CD14-positive monocyte (primary cell): ENCODE measurements around the gene MBD5. TPM values are rescaled to one million over a fixed set of nuclear protein-coding genes. Genes with fewer than 3 reads are reported as not detected.

Experiments used
- DNase-seq, 3 donors: peaks; one replicate each; pipeline ENCODE4 v3.0.0-alpha.2; 2011 to 2022
- H2AFZ ChIP-seq: 2 replicates; pipeline ENCODE4 v1.6.0; 2012; ENCODE audit warnings: mild to moderate bottlenecking, low read depth, low read length, inconsistent platforms; ENCODE audit not compliant: insufficient read depth, poor library complexity, severe bottlenecking
- H3K27ac ChIP-seq, 2 donors: 1 replicate in 1 of 2; 2 replicates in 1 of 2; pipeline ENCODE4 v1.5.1; 2012 to 2013; ENCODE audit warnings: low read length in 2 of 2, control low read depth in 1 of 2, inconsistent platforms in 1 of 2, low read depth in 1 of 2, mild to moderate bottlenecking in 1 of 2
- H3K27me3 ChIP-seq, 2 donors: one replicate each; pipeline versions ENCODE4 v1.6.0 to v1.6.1; 2011 to 2013; ENCODE audit warnings: low read length in 2 of 2; ENCODE audit not compliant: control insufficient read depth in 2 of 2, insufficient read depth in 2 of 2
- H3K36me3 ChIP-seq, 2 donors: replicated peaks in 1 of 2; 1 replicate in 1 of 2; 2 replicates in 1 of 2; pipeline versions ENCODE4 v1.5.1 to v1.6.1; 2012 to 2013; ENCODE audit warnings: low read length in 2 of 2, control low read depth in 1 of 2, inconsistent platforms in 1 of 2, mild to moderate bottlenecking in 1 of 2; ENCODE audit not compliant: insufficient read depth in 2 of 2, control insufficient read depth in 1 of 2
- H3K4me1 ChIP-seq, 2 donors: 1 replicate in 1 of 2; 2 replicates in 1 of 2; pipeline versions ENCODE4 v1.5.1 to v1.6.1; 2012 to 2013; ENCODE audit warnings: low read length in 2 of 2, control low read depth in 1 of 2, inconsistent platforms in 1 of 2, mild to moderate bottlenecking in 1 of 2, moderate library complexity in 1 of 2; ENCODE audit not compliant: insufficient read depth in 2 of 2, control insufficient read depth in 1 of 2
- H3K4me2 ChIP-seq: replicated peaks from 2 replicates; pipeline ENCODE3; 2012; ENCODE audit warnings: low read length, moderate library complexity, mild to moderate bottlenecking; ENCODE audit not compliant: poor library complexity, severe bottlenecking; ENCODE audit errors: extremely low read depth
- H3K4me3 ChIP-seq, 3 experiments: fragments of 200-600 bp in 1 of 3; sonication (generic) in 1 of 3; replicated peaks in 1 of 3; 1 replicate in 2 of 3; 2 replicates in 1 of 3; pipeline ENCODE4 v1.5.1; 2011 to 2013; ENCODE audit warnings: low read length in 3 of 3, mild to moderate bottlenecking in 3 of 3, control low read depth in 2 of 3, low read depth in 2 of 3, inconsistent platforms in 1 of 3, moderate library complexity in 1 of 3
- H3K79me2 ChIP-seq: 2 replicates; pipeline ENCODE4 v1.6.0; 2012; ENCODE audit warnings: mild to moderate bottlenecking, control low read depth, inconsistent platforms, low read length, moderate library complexity; ENCODE audit not compliant: insufficient read depth
- H3K9ac ChIP-seq: 2 replicates; pipeline ENCODE4 v1.6.0; 2017; ENCODE audit warnings: low read length, mild to moderate bottlenecking; ENCODE audit not compliant: insufficient read depth, poor library complexity, severe bottlenecking
- H3K9me3 ChIP-seq, 2 donors: replicated peaks in 1 of 2; 1 replicate in 1 of 2; 2 replicates in 1 of 2; pipeline versions ENCODE4 v1.5.1 to v1.6.1; 2012 to 2013; ENCODE audit warnings: low read length in 2 of 2, control low read depth in 1 of 2; ENCODE audit not compliant: control insufficient read depth in 1 of 2, insufficient read depth in 1 of 2
- H4K20me1 ChIP-seq: 2 replicates; pipeline ENCODE4 v1.6.0; 2012; ENCODE audit warnings: mild to moderate bottlenecking, low read length, control low read depth, moderate library complexity; ENCODE audit not compliant: insufficient read depth
- H3K27ac Mint-ChIP-seq, 7 donors: one replicate each; pipeline ENCODE4 v1.8.0; 2020; ENCODE audit warnings: mild to moderate bottlenecking in 7 of 7, mixed read lengths in 7 of 7, moderate library complexity in 6 of 7, inconsistent platforms in 2 of 7
- H3K27me3 Mint-ChIP-seq, 3 donors: one replicate each; pipeline ENCODE4 v1.8.0; 2021 to 2022; ENCODE audit warnings: low read depth in 3 of 3, mild to moderate bottlenecking in 3 of 3, mixed read lengths in 3 of 3, moderate library complexity in 3 of 3, inconsistent platforms in 1 of 3
- H3K36me3 Mint-ChIP-seq, 2 donors: one replicate each; pipeline ENCODE4 v1.8.0; 2020; ENCODE audit warnings: mixed read lengths in 2 of 2, inconsistent platforms in 1 of 2, mild to moderate bottlenecking in 1 of 2
- H3K4me1 Mint-ChIP-seq: one replicate; pipeline ENCODE4 v1.8.0; 2020; ENCODE audit warnings: mild to moderate bottlenecking, mixed read lengths
- H3K4me3 Mint-ChIP-seq, 2 donors: one replicate each; pipeline ENCODE4 v1.8.0; 2020; ENCODE audit warnings: mild to moderate bottlenecking in 2 of 2, mixed read lengths in 2 of 2, moderate library complexity in 1 of 2
- H3K9me3 Mint-ChIP-seq, 7 donors: one replicate each; pipeline ENCODE4 v1.8.0; 2020 to 2022; ENCODE audit warnings: mixed read lengths in 7 of 7, mild to moderate bottlenecking in 6 of 7, moderate library complexity in 6 of 7, inconsistent platforms in 2 of 7
- WGBS: methylation state at CpG from one replicate; pipeline ENCODE4 v1.1.5; 2013; ENCODE audit warnings: missing lambda C conversion rate; ENCODE audit not compliant: insufficient coverage; 5-methylcytosine and 5-hydroxymethylcytosine counted together
- intact Hi-C, 2 donors: fragments of 100-400 bp; cut with micrococcal nuclease; formaldehyde crosslinking; loops; one replicate each; pipeline versions ENCODE4 v1.15.0 to v1.15.1; 2023
- polyA plus RNA-seq, 3 donors: library from polyadenylated mRNA; depleted of rRNA in 1 of 3; unstranded in 2 of 3; stranded (reverse) in 1 of 3; fragments of 300-500 nt in 2 of 3; fragments of >200 nt in 1 of 3; fragmentation: Illumina TruSeq in 2 of 3; gene quantifications; 1 replicate in 2 of 3; 2 replicates in 1 of 3; pipeline ENCODE4 v1.2.3, GENCODE V29; 2012 to 2021
- TF ChIP-seq, protein P1 (sequence below): fragments of 200-600 bp; IDR thresholded peaks from one replicate; pipeline ENCODE4 v1.8.0; 2022; ENCODE audit warnings: antibody characterized with exemption, mild to moderate bottlenecking

Gene MBD5
- polyA plus RNA-seq, 3 donors, result 2.3 to 5.7 (median 3.5) TPM

DNA sequence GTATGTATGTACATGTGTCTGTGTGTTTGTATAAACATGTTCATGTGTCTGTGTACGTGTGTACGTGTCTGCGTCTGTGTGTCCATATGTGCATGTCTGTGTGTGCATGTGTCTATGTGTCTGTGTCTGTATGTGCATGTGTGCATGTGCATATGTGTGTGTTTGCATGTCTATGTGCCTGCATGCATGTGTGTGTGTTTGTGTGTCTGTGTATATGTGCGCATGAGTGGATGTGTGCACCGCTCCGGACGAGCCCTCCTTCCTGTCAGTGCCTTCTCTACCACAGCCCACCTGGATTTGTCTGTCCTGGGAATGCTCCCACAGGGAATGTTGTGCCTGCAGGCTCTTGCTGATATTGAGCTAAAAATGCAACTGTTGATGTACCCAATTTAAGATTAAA lies 510.3 kb downstream of the MBD5 start:
- WGBS, result 100% methylated on average over 3 of the region's 7 CpGs
- Histone ChIP-seq H3K27me3 (no peaks in the 10 kb centered on the region), H3K27ac (no peak overlapping the region), H3K4me1 (peaks cover 11 to 13% of the 10 kb centered on the region in 2 donors), H3K36me3 (no peaks in the 10 kb centered on the region), H4K20me1 (no peaks in the 10 kb centered on the region), H3K79me2 (no peaks in the 10 kb centered on the region), H3K9ac (no peak overlapping the region), H2AFZ (no peak overlapping the region), H3K4me2 (no peak overlapping the region), H3K9me3 (no peaks in the 10 kb centered on the region), H3K4me3 (no peak overlapping the region)
- Mint-ChIP-seq H3K9me3 (no peaks in the 10 kb centered on the region), H3K36me3 (no peaks in the 10 kb centered on the region), H3K27ac (no peak overlapping the region), H3K27me3 (peaks cover 1 to 8% (median 1%) of the 10 kb centered on the region in 3 donors), H3K4me3 (no peak overlapping the region), H3K4me1 (peaks cover 15% of the 10 kb centered on the region)
- DNase-seq, result no peak
- intact Hi-C loops, result no loop called here
- TF ChIP-seq, protein P1, sequence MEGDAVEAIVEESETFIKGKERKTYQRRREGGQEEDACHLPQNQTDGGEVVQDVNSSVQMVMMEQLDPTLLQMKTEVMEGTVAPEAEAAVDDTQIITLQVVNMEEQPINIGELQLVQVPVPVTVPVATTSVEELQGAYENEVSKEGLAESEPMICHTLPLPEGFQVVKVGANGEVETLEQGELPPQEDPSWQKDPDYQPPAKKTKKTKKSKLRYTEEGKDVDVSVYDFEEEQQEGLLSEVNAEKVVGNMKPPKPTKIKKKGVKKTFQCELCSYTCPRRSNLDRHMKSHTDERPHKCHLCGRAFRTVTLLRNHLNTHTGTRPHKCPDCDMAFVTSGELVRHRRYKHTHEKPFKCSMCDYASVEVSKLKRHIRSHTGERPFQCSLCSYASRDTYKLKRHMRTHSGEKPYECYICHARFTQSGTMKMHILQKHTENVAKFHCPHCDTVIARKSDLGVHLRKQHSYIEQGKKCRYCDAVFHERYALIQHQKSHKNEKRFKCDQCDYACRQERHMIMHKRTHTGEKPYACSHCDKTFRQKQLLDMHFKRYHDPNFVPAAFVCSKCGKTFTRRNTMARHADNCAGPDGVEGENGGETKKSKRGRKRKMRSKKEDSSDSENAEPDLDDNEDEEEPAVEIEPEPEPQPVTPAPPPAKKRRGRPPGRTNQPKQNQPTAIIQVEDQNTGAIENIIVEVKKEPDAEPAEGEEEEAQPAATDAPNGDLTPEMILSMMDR, result no peak

DNA sequence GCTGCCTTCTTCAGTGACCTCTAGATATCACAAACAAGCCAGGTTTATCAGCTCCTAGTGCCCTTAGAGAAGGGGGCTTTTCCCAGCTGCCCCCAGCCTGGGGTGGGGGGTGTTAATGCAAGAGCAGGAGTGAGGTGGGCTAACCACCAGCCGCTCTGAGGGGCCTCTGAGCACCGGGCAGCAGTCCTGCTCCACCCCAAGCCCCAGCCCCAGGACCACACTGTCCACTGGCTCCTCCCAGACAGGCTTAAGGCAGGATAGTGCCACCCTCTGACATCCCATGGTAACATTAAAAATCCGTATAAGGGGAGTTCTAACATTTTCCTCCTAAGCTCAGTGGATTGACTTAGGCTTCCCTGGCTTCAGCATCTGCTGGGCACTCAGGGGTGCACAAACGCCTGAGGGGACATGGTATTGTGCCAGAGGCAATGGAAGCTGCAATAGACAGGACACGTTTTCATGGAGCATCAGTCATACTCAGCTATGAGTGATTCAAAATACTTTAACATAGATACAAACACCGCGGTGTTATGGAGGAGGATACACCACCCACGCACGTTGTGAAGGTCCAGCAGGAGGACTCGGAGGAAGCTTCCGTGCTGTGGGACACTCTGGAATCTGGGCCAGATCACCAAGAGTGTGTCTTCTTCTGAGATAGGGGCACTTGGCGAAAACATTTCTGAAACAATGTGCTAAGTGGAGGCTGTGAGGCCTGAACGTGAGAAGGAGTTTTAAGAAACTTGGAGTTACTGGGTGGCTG lies 511.0 kb downstream of the MBD5 start:
- Histone ChIP-seq H3K4me2 (no peak overlapping the region), H3K4me3 (no peak overlapping the region)
- H3K4me3 Mint-ChIP-seq, result no peak overlapping the region

More for the DNA sequence above, 511.0 kb downstream of the MBD5 start:
- Mint-ChIP-seq H3K27ac (no peak overlapping the region), H3K36me3 (no peaks in the 10 kb centered on the region), H3K27me3 (peaks cover 1 to 6% (median 1%) of the 10 kb centered on the region in 3 donors), H3K4me1 (peaks cover 15% of the 10 kb centered on the region), H3K9me3 (no peaks in the 10 kb centered on the region)
- Histone ChIP-seq H3K36me3 (no peaks in the 10 kb centered on the region), H3K9me3 (no peaks in the 10 kb centered on the region), H3K9ac (no peak overlapping the region), H4K20me1 (no peaks in the 10 kb centered on the region), H3K79me2 (no peaks in the 10 kb centered on the region), H3K4me1 (peaks cover 11 to 13% of the 10 kb centered on the region in 2 donors), H2AFZ (no peak overlapping the region), H3K27ac (no peak overlapping the region), H3K27me3 (no peaks in the 10 kb centered on the region)
- 99% methylated on average over 9 of the region's 13 CpGs for WGBS
- TF ChIP-seq, protein P1, result no peak
- no peak for DNase-seq
- intact Hi-C loops, result no loop called here
